Fibroblast of pulmonary artery (primary cell): ENCODE data around the gene DUSP7.

Experiments used
- DNase-seq: peaks from one replicate; pipeline ENCODE4 v3.0.0-alpha.2; 2010; ENCODE audit warnings: low read depth
- H3K4me3 ChIP-seq: replicated peaks from 2 replicates; pipeline ENCODE4 v1.5.1; 2011; ENCODE audit warnings: low read depth, mild to moderate bottlenecking, control low read depth, low read length, moderate library complexity
- TF ChIP-seq, protein P1 (sequence below): IDR thresholded peaks from 2 replicates; pipeline ENCODE4 v1.5.1; 2011; ENCODE audit warnings: mild to moderate bottlenecking, control low read depth, low read length, inconsistent platforms; ENCODE audit errors: missing control alignments

The DUSP7 gene

DNA sequence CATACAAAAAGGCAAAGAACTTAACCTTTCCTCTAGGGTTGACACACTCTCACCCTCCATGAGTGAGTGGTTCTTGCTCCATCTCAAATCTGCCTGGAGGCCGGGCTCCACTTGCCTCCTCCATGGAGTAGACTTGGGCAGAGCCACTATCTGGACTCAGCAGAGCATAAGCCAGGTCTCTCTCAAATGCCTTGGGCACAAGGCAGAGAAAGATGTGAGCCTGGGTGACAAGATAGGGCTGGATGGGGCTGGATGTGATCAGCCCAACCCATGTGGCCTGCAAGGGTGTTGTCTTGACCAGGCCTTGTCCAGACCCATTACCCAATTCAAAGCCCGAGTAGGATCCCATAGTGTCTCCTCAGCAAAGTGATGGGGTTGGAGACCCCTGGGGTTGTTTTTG is 56.5 kb downstream of the DUSP7 start:
- H3K4me3 ChIP-seq, result no peak overlapping the region
- DNase-seq, result no peak
- TF ChIP-seq, protein P1, sequence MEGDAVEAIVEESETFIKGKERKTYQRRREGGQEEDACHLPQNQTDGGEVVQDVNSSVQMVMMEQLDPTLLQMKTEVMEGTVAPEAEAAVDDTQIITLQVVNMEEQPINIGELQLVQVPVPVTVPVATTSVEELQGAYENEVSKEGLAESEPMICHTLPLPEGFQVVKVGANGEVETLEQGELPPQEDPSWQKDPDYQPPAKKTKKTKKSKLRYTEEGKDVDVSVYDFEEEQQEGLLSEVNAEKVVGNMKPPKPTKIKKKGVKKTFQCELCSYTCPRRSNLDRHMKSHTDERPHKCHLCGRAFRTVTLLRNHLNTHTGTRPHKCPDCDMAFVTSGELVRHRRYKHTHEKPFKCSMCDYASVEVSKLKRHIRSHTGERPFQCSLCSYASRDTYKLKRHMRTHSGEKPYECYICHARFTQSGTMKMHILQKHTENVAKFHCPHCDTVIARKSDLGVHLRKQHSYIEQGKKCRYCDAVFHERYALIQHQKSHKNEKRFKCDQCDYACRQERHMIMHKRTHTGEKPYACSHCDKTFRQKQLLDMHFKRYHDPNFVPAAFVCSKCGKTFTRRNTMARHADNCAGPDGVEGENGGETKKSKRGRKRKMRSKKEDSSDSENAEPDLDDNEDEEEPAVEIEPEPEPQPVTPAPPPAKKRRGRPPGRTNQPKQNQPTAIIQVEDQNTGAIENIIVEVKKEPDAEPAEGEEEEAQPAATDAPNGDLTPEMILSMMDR, result no peak
